HCT116 (cell line): ENCODE data around the gene ZSWIM3.
A peak's percentile ranks its signal among the peaks of the same experiment; 100 is the strongest.

ENCODE experiments used
- CTCF ChIP-seq, 3 experiments: fragments of 200-600 bp in 1 of 3; sonication (generic) in 1 of 3; IDR thresholded peaks in 2 of 3; conservative IDR thresholded peaks in 1 of 3; 2 replicates each; pipeline ENCODE4 v1.5.1; 2012 to 2017; ENCODE audit warnings: low read depth in 2 of 3, low read length in 2 of 3, antibody characterized with exemption in 1 of 3, borderline replicate concordance in 1 of 3, control low read depth in 1 of 3, mild to moderate bottlenecking in 1 of 3, mixed read lengths in 1 of 3, mixed run types in 1 of 3, moderate library complexity in 1 of 3; ENCODE audit not compliant: insufficient read depth in 1 of 3
- EGR1 ChIP-seq: IDR thresholded peaks from 2 replicates; pipeline ENCODE4 v1.6.1; 2012; ENCODE audit warnings: low read depth
- ELF1 ChIP-seq: IDR thresholded peaks from 2 replicates; pipeline ENCODE4 v1.6.1; 2012; ENCODE audit warnings: low read depth, borderline replicate concordance
- EZH2 ChIP-seq: fragments of 200-600 bp; sonication (generic); IDR thresholded peaks from 2 replicates; pipeline ENCODE4 v1.6.1; 2017; ENCODE audit warnings: antibody characterized with exemption, mixed run types
- EZH2phosphoT487 ChIP-seq: fragments of 200-600 bp; IDR thresholded peaks from 2 replicates; pipeline ENCODE4 v1.6.1; 2018; ENCODE audit warnings: antibody characterized with exemption, borderline replicate concordance
- FOSL1 ChIP-seq: IDR thresholded peaks from 2 replicates; pipeline ENCODE4 v1.6.1; 2012; ENCODE audit warnings: low read depth
- MAX ChIP-seq: IDR thresholded peaks from 2 replicates; pipeline ENCODE4 v1.6.1; 2012
- POLR2A ChIP-seq: IDR thresholded peaks from 2 replicates; pipeline ENCODE4 v1.7.0; 2011; ENCODE audit warnings: borderline replicate concordance; ENCODE audit not compliant: insufficient read depth, insufficient read length; ENCODE audit errors: extremely low read depth
- POLR2AphosphoS5 ChIP-seq: IDR thresholded peaks from 2 replicates; pipeline ENCODE4 v1.6.1; 2011; ENCODE audit warnings: mild to moderate bottlenecking, low read depth, low read length, moderate library complexity
- SIN3A ChIP-seq: IDR thresholded peaks from 2 replicates; pipeline ENCODE4 v1.6.1; 2012; ENCODE audit warnings: low read depth
- ZBTB33 ChIP-seq: IDR thresholded peaks from 2 replicates; pipeline ENCODE4 v1.6.1; 2011; ENCODE audit warnings: mild to moderate bottlenecking, low read length, moderate library complexity; ENCODE audit not compliant: insufficient replicate concordance; ENCODE audit errors: extremely low read depth

GRCh38 chr20:45817376-45818194 is 39.8 kb upstream of the ZSWIM3 start:
- TF ChIP-seq POLR2A (peak; percentile 16), CTCF (IDR thresholded peaks at IDR 0.05 in 2 of 3, conservative IDR thresholded peaks at IDR 0.05 in 1 of 3; ENCODE audit: borderline replicate concordance in 1 of 3, insufficient read depth in 1 of 3, low read depth in 2 of 3, low read length in 2 of 3) (no peak), POLR2AphosphoS5 (peak; percentile 53), EGR1 (no peak), ELF1 (no peak), MAX (no peak), FOSL1 (no peak), EZH2 (no peak), SIN3A (no peak), ZBTB33 (no peak), EZH2phosphoT487 (no peak)
